Measurements from ENCODE around the gene PALLD.

DNA sequence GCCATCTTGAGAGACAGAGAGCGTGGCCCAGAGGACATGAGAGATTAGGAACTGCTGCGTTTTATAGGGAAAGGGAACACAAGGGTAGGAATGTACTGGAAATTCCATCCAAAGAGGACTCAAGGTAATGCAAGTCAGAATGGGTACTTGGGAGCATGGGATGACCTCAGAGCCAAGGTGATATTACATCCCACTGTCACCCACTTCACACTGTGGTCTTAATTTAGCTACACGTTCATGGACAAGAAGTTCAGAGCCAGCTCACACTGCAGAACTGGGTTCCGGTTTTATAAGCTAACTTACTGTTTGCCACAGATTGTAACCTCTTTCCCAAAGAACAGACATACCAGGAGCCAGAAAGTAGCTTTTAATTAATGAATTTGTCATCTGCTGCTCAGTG lies 268.5 kb downstream of the PALLD start:
- TF ChIP-seq POLR2AphosphoS5 (IDR thresholded peaks at IDR 0.05; ENCODE audit: low read depth, low read length) (no peak), POLR2A (IDR thresholded peaks at IDR 0.05; ENCODE audit: low read depth, low read length) (no peak)

Measured in GM12891 (cell line).